K562 (cell line): Measurements from ENCODE around the gene PDE8B. TPM values are rescaled to one million over a fixed set of nuclear protein-coding genes. Genes with fewer than 3 reads are reported as not detected.

Experiments
- ATAC-seq: fragments of 200-7000 bp; cut with Tn5 transposase; 3 replicates; pipeline ENCODE4 v1.9.1; 2020; ENCODE audit warnings: moderate library complexity
- BruUV-seq: library from RNA; stranded (reverse); fragments of 400-500 nt; replicated peaks from 2 replicates; lab custom pipeline; 2021; lab: Mats Ljungman, UMichigan
- CTCF ChIA-PET: fragments of 300-600 bp; formaldehyde crosslinking; extraction: SDS; loops from one replicate; lab custom pipeline; 2021; ENCODE audit warnings: low intra/inter-chr PET ratio; lab: Yijun Ruan, JAX
- POLR2A ChIA-PET: fragments of 300-600, 350-650 bp; sonication (Branson Sonifier 250); formaldehyde crosslinking; extraction: SDS; loops from one replicate; lab custom pipeline; 2021; ENCODE audit warnings: antibody characterized with exemption, inconsistent platforms; lab: Yijun Ruan, JAX
- DNase-seq, 4 experiments: peaks; one replicate each; pipeline versions ENCODE4 v3.0.0 to v3.0.0-alpha.2; 2011 to 2018; ENCODE audit warnings: low spot score in 3 of 4, mixed read lengths in 3 of 4; ENCODE audit errors: extremely low read depth in 1 of 4
- FAIRE-seq: peaks from 2 replicates; lab custom pipeline; 2011; peaks lifted over from hg19 to GRCh38; lab: Jason Lieb, UNC
- H2AFZ ChIP-seq: 2 replicates; pipeline ENCODE4 v1.6.0; 2011; ENCODE audit warnings: low read depth, low read length, control low read depth, inconsistent platforms
- H3K27ac ChIP-seq: fragments of 200-600 bp; 3 replicates; pipeline ENCODE4 v1.8.0; 2011; ENCODE audit warnings: low read depth, mild to moderate bottlenecking, control low read depth, inconsistent platforms, low read length, moderate library complexity, mixed read lengths; ENCODE audit errors: extremely low read depth
- H3K27me3 ChIP-seq, 2 experiments: fragments of 300-600 bp in 1 of 2; 2 replicates in 1 of 2; 3 replicates in 1 of 2; pipeline versions ENCODE4 v1.6.0 to v1.8.0; 2011; ENCODE audit warnings: inconsistent platforms in 2 of 2, low read length in 2 of 2, mild to moderate bottlenecking in 1 of 2, mixed read lengths in 1 of 2, moderate library complexity in 1 of 2; ENCODE audit not compliant: control insufficient read depth in 2 of 2, insufficient read depth in 2 of 2
- H3K36me3 ChIP-seq: fragments of 300-600 bp; 3 replicates; pipeline ENCODE4 v1.8.0; 2011; ENCODE audit warnings: mild to moderate bottlenecking, low read length, inconsistent platforms; ENCODE audit not compliant: control insufficient read depth, insufficient read depth
- H3K4me1 ChIP-seq, 2 experiments: fragments of 200-600 bp in 1 of 2; replicated peaks in 1 of 2; 2 replicates in 1 of 2; 3 replicates in 1 of 2; pipeline versions ENCODE4 v1.5.1 to v1.8.0; 2011; ENCODE audit warnings: inconsistent platforms in 2 of 2, low read length in 2 of 2, mild to moderate bottlenecking in 1 of 2, mixed read lengths in 1 of 2, moderate library complexity in 1 of 2; ENCODE audit not compliant: control insufficient read depth in 2 of 2, insufficient read depth in 2 of 2
- H3K4me2 ChIP-seq: 2 replicates; pipeline ENCODE4 v1.6.1; 2011; ENCODE audit warnings: low read length, control low read depth, inconsistent platforms, mixed read lengths; ENCODE audit not compliant: insufficient read depth
- H3K4me3 ChIP-seq: fragments of 200-600 bp; sonication (generic), shearing (Covaris generic); 2 replicates; pipeline ENCODE4 v1.5.1; 2016; ENCODE audit warnings: control low read depth, inconsistent platforms
- H3K79me2 ChIP-seq: fragments of 200-600 bp; 3 replicates; pipeline ENCODE4 v1.8.0; 2011; ENCODE audit warnings: low read length, inconsistent platforms; ENCODE audit not compliant: control insufficient read depth, insufficient read depth
- H3K9ac ChIP-seq, 2 experiments: 2 replicates each; pipeline versions ENCODE4 v1.6.0 to v1.6.1; 2011; ENCODE audit warnings: low read depth in 2 of 2, low read length in 2 of 2, control low read depth in 1 of 2, inconsistent platforms in 1 of 2, mild to moderate bottlenecking in 1 of 2, mixed read lengths in 1 of 2; ENCODE audit not compliant: insufficient read depth in 1 of 2
- H3K9me1 ChIP-seq: one replicate; pipeline ENCODE4 v1.6.0; 2011; ENCODE audit warnings: inconsistent platforms, mild to moderate bottlenecking, low read length, moderate library complexity; ENCODE audit not compliant: control insufficient read depth, insufficient read depth
- H3K9me3 ChIP-seq: replicated peaks from 2 replicates; pipeline ENCODE4 v1.5.1; 2011; ENCODE audit warnings: low read depth, low read length, inconsistent platforms; ENCODE audit not compliant: control insufficient read depth, insufficient read depth
- H4K20me1 ChIP-seq: replicated peaks from 2 replicates; pipeline ENCODE4 v1.6.1; 2011; ENCODE audit warnings: low read length, inconsistent platforms, mixed read lengths; ENCODE audit not compliant: control insufficient read depth, insufficient read depth
- CREB3L1 ChIP-seq: fragments of 450-650 bp; IDR thresholded peaks from 2 replicates; pipeline ENCODE4 v1.6.1; 2014; ENCODE audit warnings: low read depth, mild to moderate bottlenecking, moderate library complexity, borderline replicate concordance
- DPF2 ChIP-seq: fragments of 450-650 bp; IDR thresholded peaks from 2 replicates; pipeline ENCODE4 v1.6.1; 2016
- FUS ChIP-seq: fragments of 200-400 bp; formaldehyde crosslinking; optimal IDR thresholded peaks from 2 replicates; pipeline ENCODE3; 2017; ENCODE audit warnings: low read depth, low read length
- HNRNPK ChIP-seq: fragments of 200-400 bp; formaldehyde crosslinking; IDR thresholded peaks from one replicate; pipeline ENCODE4 v1.6.1; 2018; ENCODE audit warnings: mild to moderate bottlenecking, low read depth, low read length; ENCODE audit not compliant: poor library complexity, severe bottlenecking
- MAFF ChIP-seq: IDR thresholded peaks from 2 replicates; pipeline ENCODE4 v1.6.1; 2012; ENCODE audit warnings: low read length, improper control_type of control experiment
- MITF ChIP-seq: IDR thresholded peaks from 2 replicates; pipeline ENCODE4 v1.6.1; 2014; ENCODE audit warnings: antibody characterized with exemption
- ZBTB33 ChIP-seq: sonication (generic); formaldehyde crosslinking; IDR thresholded peaks from 2 replicates; pipeline ENCODE4 v1.8.1; 2023; ENCODE audit warnings: mild to moderate bottlenecking, missing genetic modification reagents
- ZBTB34 ChIP-seq: fragments of 250-450 bp; sonication (Bioruptor Pico); IDR thresholded peaks from 2 replicates; pipeline ENCODE4 v1.8.0; 2021; ENCODE audit warnings: mild to moderate bottlenecking, moderate library complexity
- WGBS: fragments of 100-300 bp; shearing (Covaris generic); methylation state at CpG from one replicate; pipeline ENCODE4 v1.1.6; 2016; ENCODE audit warnings: low coverage, mixed read lengths; ENCODE audit not compliant: insufficient coverage; ENCODE audit errors: missing lambda C conversion rate; 5-methylcytosine and 5-hydroxymethylcytosine counted together
- in situ Hi-C: fragments of 300-500 bp; cut with MboI; formaldehyde crosslinking; loops from 4 replicates; pipeline ENCODE4 v1.15.0; 2018; ENCODE audit warnings: inconsistent platforms, mixed read lengths
- intact Hi-C: fragments of 100-400 bp; cut with micrococcal nuclease; formaldehyde crosslinking; loops from 2 replicates; pipeline ENCODE4 v1.14.2; 2022
- polyA plus RNA-seq, 8 experiments: library from polyadenylated mRNA; depleted of rRNA in 4 of 8; stranded (reverse) in 5 of 8; unstranded in 3 of 8; fragments of >200 nt; fragmentation: Nextera tagmentation in 2 of 8; fragmentation: Illumina TruSeq in 1 of 8; extraction: Ambion mirVana in 2 of 8; extraction: Trizol in 1 of 8; gene quantifications; 2 replicates each; pipeline versions ENCODE4 v1.2.1 to v1.2.3, GENCODE V29; 2011 to 2014; ENCODE audit warnings: inconsistent platforms in 1 of 8, missing spikeins in 1 of 8
- total RNA-seq, 7 experiments: library from RNA; depleted of rRNA in 6 of 7; stranded (reverse); fragments of >200 nt in 6 of 7; fragmentation: Illumina TruSeq in 2 of 7; extraction: Trizol in 2 of 7; gene quantifications; 2 replicates each; pipeline versions ENCODE4 v1.2.1 to v1.2.3, GENCODE V29; 2011 to 2021; ENCODE audit warnings: low replicate concordance in 1 of 7

The PDE8B gene
- total and polyA plus RNA-seq, 9 of the 15 experiments (the other 6 are each of a cell fraction or from before 2014, with no cell fraction given) = 0.15 to 0.28 TPM; not detected in 7

GRCh38 chr5:77461287-77461686, 250.8 kb downstream of the PDE8B start:
- Histone ChIP-seq H3K27ac (no peak overlapping the region), H3K36me3 (peaks cover 2% of the 10 kb centered on the region; the same call in 2 of the 3 replicates), H3K4me3 (no peak overlapping the region), H3K9me1 (no peaks in the 10 kb centered on the region), H3K9ac (no peak overlapping the region)
- WGBS = 89% methylated on average over 5 of the region's 5 CpGs
- in situ Hi-C loops = no loop called here
- POLR2A ChIA-PET = no interaction called here
- no peak for TF ChIP-seq CREB3L1
- no peak for TF ChIP-seq FUS
- TF ChIP-seq MITF = no peak
- TF ChIP-seq HNRNPK = no peak
- TF ChIP-seq ZBTB34 (CRISPR knock-in tag) = no peak
- TF ChIP-seq MAFF = no peak
- TF ChIP-seq ZBTB33 (CRISPR knock-in tag) = no peak
- TF ChIP-seq DPF2 = no peak
- TF ChIP-seq, all 486 proteins: peak for 0
- H3K79me2 ChIP-seq = no peaks in the 10 kb centered on the region
- FAIRE-seq = no peak
- ATAC-seq = no peak
- BruUV-seq = no TSS peak
- DNase-seq = no peak
- H2AFZ ChIP-seq = no peak overlapping the region
- CTCF ChIA-PET = no interaction called here
- H3K4me1 ChIP-seq = no peaks in the 10 kb centered on the region
- no peaks in the 10 kb centered on the region for H3K27me3 ChIP-seq
- intact Hi-C loops = no loop called here
- no peak overlapping the region for H3K4me2 ChIP-seq
- no peaks in the 10 kb centered on the region for H3K9me3 ChIP-seq
- no peaks in the 10 kb centered on the region for H4K20me1 ChIP-seq
